PC-3 (cell line): ENCODE measurements around the gene DGKI.

Source experiments
- CTCF ChIP-seq: fragments of 300-600 bp; sonication (generic); conservative IDR thresholded peaks from 2 replicates; pipeline ENCODE4 v1.5.1; 2017; ENCODE audit warnings: antibody characterized with exemption, low read depth, mild to moderate bottlenecking, low read length
- EZH2 ChIP-seq: fragments of 300-600 bp; sonication (generic); IDR thresholded peaks from one replicate; pipeline ENCODE4 v1.6.1; 2017; ENCODE audit warnings: antibody characterized with exemption, mild to moderate bottlenecking, low read length; ENCODE audit not compliant: unreplicated experiment

DNA sequence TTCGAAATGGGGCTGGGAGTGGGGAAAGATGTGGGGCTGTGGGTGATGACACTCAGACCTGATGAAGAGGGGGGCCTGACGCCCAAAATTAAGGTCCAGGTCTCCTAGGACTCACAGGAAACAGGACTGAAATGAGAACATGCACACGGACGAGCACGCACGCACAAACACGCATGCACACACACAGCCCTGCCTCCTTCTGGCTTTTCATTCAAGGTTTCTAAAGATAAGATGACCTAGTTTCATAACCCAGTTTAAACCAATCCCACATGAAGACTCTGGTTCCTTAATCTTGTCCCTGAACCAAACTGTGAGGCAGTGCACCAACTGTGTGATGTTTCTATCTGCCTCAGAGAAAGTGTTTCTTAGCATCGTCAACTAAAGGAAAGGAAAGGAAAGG is 162.0 kb downstream of the DGKI start:
- TF ChIP-seq EZH2 (no peak), CTCF (no peak)
